Measurements from ENCODE around the gene ZNF784.
"Not testable (repeated sequence)": the region's sequence is repeated elsewhere in the genome, so short reads cannot be mapped to it uniquely, and the experiment has no call there.

ZNF784 gene

GRCh38 chr19:55602104-55603001 is 22.0 kb downstream of the ZNF784 start:
- FAIRE-seq = no peak

DNA sequence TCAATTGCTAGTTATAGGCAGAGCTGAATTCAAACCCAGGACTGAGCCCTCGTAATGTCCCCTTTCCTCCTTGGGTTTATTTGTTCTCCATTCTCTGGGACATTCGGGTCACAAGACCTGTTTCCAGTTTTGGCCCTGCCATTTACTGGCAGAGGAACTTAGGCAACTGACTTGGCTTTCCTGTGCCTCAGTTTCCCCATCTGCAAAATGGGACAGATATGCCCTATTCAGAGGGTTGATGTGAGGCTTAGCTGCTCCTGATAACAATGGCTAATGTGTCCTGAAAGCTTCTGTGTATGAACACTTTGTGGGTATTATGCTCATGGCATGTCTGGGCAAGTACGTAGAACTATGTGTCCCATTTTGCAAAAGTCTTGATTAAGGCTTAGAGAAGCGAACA is 23.3 kb downstream of the ZNF784 start:
- no peak for FAIRE-seq

DNA sequence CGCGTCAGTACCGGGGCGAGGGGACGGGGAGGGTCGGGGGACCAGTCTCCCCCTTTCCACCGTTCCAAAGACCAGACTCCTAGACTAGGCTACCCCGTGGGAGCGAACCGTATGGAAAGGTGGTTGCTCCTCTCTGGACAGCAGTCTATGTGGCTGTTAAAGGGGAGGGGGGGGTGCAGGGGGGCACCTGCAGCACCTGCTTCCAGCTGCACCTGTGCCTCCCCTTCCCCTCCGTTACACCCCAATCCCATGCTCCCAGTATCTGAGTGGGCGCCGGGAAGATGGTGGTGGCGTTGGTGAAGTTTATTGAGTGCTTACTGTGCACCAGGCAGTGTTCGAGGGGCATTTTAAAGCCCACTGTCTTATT is 23.7 kb downstream of the ZNF784 start:
- no peak for FAIRE-seq

DNA sequence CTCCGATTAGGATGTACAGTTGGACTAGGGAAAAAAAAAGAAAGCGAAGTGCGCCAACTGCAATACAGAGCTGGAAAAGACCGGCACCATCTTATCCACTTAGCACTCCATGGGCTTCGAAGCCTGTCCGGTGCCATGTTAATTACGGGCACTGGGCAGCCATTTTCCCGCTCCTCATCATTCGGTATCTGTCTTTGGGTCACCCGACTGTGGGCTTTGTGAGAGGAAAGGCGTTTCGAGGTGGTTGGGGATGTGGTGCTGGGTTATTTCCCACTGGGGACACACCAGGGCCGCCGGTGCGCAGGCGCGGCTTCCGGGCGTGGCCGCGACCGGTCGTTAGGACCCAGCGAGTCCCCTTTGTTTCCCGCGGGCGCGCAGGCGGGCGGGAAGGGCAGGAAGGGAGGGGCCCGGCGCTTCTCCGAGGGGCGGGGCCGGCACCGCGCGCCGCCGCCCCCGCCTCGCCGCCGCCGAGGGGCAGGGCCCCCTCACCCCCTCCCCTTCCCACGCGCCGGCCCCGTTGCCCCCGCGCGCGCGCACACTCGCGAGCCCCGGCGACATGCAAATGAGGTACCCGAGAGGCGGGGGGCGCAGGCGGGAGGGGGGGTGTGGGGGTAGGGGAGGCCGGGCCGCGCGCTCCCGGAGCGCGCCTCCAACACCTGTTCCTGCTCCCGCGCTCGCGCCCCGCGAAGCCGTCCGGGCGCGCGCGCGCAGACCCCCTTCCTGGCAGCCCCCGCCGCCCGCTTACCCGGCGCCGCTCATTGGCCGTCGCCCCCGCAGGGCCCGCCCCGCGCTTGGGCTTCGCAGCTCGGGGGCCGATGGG is 24.3 kb downstream of the ZNF784 start, which contains the start of gene ZNF524:
Gene ZNF524 (plus strand): TSS at position 447 of the 820 bp plus-strand sequence. CDS start 1,825 bp downstream, outside the sequence.
- FAIRE-seq = no peak

- no peak for FAIRE-seq
Measured at GRCh38 chr19:55599468-55599841, 24.9 kb downstream of the ZNF784 start, which contains the start of gene FIZ1. Gene FIZ1, minus strand, starts transcription at chr19:55599517. Its CDS starts 1,652 bp downstream, at chr19:55597865.

DNA sequence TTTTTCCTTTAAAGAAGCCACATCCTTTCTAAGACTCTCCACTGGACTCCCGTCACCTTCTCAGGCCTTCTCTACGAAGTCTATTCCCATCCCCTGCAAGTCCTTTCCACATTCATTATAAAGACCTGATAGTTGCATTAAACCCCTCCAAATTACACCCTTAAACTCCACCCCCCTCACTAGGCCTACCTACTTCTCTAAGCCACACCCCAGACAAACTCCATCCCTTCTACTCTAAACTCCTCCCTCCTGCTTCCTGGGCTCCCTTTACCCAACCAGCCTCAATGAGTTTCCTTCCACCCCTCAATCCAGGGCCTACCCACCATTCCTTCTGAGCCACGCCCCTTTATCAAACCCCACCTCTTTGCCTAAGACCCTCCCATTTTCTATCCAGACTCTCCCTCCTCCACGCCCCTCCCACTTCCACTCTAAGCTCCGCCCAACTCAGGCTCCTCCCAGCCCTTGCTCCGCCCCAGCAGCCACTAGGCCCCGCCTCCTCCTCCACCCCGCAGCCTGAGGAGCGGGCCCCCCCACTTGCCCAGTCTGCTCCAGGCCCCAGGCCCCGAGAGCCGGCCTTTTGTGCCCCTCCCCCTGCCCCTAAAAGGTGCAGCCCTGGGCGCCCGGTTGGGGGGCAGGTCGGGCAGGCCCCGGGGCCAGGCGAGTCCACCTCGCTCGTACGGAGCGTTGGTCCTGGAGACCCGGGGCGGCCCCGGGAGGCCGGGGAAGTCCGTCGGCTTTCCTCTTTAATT is 25.5 kb downstream of the ZNF784 start:
- FAIRE-seq = no peak

DNA sequence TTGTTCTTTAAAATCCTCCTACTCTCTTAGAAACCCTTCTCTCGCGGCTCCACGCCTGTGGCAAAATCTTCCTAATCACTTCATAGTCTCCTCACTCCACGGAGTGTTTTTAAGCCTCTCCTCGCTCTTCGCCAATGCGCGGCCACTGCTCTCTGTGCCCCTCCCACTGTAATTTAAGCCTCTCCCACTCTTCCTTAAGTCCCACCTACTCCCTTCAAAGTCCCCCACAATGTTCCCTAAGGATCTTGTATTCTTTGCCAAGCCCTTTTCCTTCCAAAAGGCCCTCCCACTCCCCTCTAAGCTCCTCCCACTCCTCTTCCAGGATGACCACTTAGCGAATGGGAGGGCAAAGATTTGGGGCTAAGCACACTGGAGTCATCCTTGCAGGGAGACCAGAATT is 26.3 kb downstream of the ZNF784 start:
- no peak for FAIRE-seq

DNA sequence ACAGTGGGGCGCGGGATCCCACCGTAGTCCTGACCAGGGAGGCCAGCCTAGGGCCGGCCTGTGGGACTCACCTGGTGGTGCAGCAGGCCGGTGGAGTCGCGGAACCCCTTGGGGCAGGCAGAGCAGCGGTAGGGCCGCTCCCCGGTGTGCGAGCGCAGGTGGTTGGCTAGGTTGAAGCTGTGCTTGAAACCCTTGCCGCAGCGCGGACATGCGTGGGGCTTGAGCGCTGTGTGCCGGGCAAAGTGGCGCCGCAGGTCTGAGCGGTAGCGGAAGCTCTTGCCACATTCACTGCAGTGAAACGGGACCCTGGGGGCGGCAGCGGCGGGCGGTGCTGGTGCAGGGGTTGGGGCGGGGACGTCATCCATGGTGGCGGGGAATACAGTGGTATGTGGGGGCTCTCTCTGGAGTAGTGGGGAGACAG is 26.9 kb downstream of the ZNF784 start:
- no peak for FAIRE-seq

DNA sequence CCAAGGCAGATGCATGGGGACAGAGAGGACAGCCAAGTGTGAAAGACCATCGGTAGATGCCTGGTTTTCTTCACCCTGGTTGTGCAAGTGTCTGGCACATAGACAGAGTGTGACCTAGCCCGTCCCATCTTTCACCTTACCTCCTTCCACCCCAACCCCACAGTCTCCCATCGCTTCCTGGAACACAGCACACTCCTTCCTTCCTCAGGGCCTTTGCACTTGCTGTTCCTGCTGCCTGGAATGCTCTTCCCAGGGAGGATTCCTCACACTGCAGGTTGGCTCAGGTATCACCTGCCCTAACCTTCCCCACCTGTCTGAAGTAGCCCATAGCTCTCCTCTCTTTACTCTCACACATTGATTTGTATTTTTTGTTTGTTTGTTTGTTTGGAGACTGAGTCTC is 28.1 kb downstream of the ZNF784 start:
- FAIRE-seq = no peak

DNA sequence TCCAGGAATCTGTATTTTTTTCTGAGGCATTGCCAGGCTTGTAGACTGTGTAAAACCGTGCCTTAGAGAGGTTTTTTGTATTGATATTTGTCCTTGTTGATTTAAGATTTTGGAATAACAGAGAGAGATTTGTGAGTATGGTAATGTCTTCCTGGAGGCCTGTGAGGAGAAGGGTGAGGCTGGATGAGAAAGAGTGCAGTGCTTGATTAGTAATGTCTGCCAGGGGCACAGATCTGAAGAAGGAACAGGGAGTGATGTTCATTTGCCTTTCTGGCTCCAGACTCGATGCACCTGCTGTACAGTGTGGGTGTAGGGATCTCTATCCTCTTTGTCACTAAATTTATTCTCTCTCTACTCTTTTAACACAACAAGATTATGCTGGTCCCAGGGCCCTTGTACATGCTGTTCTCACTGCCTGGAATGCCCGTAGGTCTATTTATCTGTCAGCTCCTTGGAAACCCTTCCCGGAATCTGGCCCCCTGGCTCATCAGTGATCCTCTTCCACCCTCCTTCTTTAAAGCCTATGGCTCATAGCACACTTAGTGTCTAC is 29.3 kb downstream of the ZNF784 start:
- FAIRE-seq = no peak

- FAIRE-seq = no peak
Measured at GRCh38 chr19:55593096-55593772, 31.1 kb downstream of the ZNF784 start.

DNA sequence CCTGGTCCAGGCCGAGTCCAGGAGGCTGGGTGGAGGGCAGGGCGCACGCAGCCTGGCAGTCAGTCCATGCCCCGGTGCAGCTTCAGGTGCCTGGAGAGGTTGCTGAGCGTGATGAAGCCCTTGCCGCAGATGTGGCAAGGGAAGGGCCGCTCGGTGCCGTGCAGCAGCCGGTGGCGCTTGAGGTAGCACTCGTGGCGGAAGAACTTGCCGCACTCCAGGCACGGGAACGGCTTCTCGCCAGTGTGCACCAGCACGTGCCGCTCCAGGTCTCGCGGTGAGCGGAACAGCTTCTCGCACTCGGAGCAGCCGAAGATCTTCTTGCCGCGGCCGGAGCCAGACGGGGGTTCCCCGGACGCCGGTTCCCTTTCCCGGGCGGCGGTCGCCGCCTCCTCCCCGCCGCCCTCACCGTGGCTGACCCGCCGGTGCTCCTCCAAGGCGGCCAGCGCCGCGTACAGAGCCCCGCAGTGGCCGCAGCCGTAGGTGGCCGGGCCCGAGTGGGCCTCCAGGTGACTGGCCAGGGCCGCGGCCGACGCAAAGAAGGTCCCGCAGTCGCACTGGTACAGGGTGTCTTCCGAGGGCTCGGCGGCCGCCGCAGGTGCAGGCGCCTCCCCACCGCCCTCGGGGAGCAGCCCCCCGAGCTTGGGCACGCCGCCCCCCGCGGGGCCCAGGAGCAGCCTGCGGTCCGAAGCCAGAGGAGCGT is 31.8 kb downstream of the ZNF784 start:
- FAIRE-seq = no peak

DNA sequence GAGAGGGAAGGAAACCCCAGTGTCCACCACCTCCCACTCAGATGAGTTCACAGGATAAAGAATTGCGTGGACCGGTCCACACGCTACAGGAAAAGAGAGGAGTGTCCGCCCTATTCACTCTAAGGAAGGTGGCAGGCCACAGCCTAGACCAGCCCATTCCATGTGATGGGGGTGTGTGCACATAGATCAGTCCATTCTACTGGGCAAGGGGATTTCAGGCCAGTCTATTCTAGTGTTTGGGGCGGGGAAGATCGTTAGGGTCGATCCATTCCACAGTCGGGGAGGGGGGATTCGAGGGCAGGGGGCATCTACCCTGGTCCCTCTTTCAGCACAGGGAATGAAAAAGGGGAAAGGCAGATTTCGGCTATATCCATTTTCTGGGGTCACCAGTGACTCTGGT is 32.8 kb downstream of the ZNF784 start:
- FAIRE-seq = no peak

GRCh38 chr19:55590617-55591016 is 33.7 kb downstream of the ZNF784 start:
- no peak for FAIRE-seq

DNA sequence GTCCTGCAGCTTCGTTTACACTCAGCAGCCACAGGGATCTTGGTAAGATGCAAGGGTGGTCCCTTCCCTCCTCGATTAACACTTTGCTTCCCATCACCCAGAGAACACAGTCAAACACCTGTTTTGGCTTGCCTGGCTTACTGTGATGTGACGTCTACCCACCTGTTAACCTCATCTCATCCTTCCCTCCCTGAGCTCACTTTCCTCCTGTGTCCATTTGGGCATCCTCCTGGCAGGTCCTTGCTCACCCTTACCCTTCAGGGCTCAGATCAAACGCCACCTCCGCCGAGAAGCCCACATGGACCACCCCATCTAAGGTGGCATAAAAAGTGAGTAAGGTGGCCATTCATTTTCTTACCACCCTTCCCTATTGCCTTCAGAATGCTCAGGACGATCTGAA is 34.3 kb downstream of the ZNF784 start:
- no peak for FAIRE-seq

DNA sequence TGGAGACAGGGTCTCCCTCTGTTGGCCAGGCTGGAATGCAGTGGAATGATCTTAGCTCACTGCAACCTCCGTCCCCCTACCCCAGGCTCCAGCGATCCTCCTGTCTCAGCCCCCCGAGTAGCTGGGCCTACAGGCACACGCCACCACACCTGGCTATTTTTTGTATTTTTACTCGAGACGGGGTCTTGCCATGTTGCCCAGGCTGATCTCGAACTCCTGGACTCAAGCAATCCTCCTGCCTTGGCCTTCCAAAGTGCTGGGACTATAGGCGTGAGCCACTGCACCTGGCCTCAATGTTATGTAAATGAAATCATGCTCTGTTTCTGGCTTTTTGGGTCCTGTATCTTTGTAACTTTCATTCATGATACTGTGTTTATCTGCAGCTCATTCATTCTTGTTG is 35.6 kb downstream of the ZNF784 start:
- FAIRE-seq = no peak

- peak; percentile 18 for FAIRE-seq
Measured at GRCh38 chr19:55586976-55587668, 37.2 kb downstream of the ZNF784 start.

- FAIRE-seq = no peak
Measured at GRCh38 chr19:55585658-55586339, 38.6 kb downstream of the ZNF784 start.

DNA sequence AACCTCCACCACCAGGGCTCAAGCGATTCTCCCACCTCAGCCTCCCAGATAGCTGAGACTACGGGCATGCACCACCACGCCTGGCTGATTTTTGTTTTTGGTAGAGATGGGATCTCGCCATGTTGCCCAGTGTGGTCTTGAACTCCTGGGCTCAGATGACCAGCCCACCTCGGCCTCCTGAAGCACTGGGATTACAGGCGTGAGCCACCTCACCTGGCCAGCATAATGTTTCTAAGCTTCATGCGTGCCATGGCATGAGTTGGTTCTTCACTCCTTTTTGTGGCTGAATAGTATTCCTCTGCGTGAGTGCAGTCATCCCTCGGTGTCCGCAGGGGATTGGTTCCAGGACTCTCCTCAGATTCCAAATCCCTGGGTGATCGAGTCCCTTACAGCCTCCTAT is 39.5 kb downstream of the ZNF784 start:
- FAIRE-seq = no peak

GRCh38 chr19:55583897-55584296 is 40.5 kb downstream of the ZNF784 start:
- FAIRE-seq = not testable (repeated sequence)
